ENCODE results near the gene THRA.

Gene THRA

DNA sequence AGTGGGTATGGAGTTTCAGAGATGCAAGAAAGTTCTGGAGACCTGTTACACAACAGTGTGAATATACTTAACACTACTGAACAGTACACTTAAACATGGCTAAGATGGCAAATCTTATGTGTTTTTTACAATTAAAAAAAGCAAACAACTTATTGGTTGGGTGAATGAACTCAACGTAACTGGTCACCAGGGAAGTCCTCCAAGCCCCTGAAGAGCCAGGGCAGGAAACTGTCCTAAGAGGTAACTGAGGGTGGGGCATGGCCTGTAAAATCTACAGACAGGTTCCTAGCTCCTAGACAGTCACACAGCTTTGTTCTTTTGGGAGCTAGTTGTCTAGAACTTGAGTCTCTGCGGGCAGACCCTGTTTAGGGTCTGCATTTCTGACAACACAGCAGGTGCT is 37.2 kb upstream of the THRA start:
- TF ChIP-seq BACH2 (CRISPR knock-in tag; IDR thresholded peaks at IDR 0.05; ENCODE audit: borderline replicate concordance) = no peak
- TF ChIP-seq, protein P1, sequence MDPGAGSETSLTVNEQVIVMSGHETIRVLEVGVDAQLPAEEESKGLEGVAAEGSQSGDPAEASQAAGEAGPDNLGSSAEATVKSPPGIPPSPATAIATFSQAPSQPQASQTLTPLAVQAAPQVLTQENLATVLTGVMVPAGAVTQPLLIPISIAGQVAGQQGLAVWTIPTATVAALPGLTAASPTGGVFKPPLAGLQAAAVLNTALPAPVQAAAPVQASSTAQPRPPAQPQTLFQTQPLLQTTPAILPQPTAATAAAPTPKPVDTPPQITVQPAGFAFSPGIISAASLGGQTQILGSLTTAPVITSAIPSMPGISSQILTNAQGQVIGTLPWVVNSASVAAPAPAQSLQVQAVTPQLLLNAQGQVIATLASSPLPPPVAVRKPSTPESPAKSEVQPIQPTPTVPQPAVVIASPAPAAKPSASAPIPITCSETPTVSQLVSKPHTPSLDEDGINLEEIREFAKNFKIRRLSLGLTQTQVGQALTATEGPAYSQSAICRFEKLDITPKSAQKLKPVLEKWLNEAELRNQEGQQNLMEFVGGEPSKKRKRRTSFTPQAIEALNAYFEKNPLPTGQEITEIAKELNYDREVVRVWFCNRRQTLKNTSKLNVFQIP (CRISPR knock-in tag; IDR thresholded peaks at IDR 0.05; ENCODE audit: borderline replicate concordance, low read depth) = no peak
- no peak for TF ChIP-seq TOX (CRISPR knock-in tag; IDR thresholded peaks at IDR 0.05; ENCODE audit: borderline replicate concordance)
- TF ChIP-seq, protein P2, sequence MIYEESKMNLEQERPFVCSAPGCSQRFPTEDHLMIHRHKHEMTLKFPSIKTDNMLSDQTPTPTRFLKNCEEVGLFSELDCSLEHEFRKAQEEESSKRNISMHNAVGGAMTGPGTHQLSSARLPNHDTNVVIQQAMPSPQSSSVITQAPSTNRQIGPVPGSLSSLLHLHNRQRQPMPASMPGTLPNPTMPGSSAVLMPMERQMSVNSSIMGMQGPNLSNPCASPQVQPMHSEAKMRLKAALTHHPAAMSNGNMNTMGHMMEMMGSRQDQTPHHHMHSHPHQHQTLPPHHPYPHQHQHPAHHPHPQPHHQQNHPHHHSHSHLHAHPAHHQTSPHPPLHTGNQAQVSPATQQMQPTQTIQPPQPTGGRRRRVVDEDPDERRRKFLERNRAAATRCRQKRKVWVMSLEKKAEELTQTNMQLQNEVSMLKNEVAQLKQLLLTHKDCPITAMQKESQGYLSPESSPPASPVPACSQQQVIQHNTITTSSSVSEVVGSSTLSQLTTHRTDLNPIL (CRISPR knock-in tag; IDR thresholded peaks at IDR 0.05; ENCODE audit: low read depth) = no peak
- TF ChIP-seq, protein P3, sequence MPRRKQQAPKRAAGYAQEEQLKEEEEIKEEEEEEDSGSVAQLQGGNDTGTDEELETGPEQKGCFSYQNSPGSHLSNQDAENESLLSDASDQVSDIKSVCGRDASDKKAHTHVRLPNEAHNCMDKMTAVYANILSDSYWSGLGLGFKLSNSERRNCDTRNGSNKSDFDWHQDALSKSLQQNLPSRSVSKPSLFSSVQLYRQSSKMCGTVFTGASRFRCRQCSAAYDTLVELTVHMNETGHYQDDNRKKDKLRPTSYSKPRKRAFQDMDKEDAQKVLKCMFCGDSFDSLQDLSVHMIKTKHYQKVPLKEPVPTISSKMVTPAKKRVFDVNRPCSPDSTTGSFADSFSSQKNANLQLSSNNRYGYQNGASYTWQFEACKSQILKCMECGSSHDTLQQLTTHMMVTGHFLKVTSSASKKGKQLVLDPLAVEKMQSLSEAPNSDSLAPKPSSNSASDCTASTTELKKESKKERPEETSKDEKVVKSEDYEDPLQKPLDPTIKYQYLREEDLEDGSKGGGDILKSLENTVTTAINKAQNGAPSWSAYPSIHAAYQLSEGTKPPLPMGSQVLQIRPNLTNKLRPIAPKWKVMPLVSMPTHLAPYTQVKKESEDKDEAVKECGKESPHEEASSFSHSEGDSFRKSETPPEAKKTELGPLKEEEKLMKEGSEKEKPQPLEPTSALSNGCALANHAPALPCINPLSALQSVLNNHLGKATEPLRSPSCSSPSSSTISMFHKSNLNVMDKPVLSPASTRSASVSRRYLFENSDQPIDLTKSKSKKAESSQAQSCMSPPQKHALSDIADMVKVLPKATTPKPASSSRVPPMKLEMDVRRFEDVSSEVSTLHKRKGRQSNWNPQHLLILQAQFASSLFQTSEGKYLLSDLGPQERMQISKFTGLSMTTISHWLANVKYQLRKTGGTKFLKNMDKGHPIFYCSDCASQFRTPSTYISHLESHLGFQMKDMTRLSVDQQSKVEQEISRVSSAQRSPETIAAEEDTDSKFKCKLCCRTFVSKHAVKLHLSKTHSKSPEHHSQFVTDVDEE (CRISPR knock-in tag; IDR thresholded peaks at IDR 0.05) = no peak
- no peak for TF ChIP-seq ESRRG (CRISPR knock-in tag; IDR thresholded peaks at IDR 0.05)
- no peak for TF ChIP-seq ARNTL (CRISPR knock-in tag; IDR thresholded peaks at IDR 0.05; ENCODE audit: borderline replicate concordance, low read depth)
- TF ChIP-seq GLIS3 (CRISPR knock-in tag; IDR thresholded peaks at IDR 0.05) = no peak
- TF ChIP-seq ZFP30 (CRISPR knock-in tag; IDR thresholded peaks at IDR 0.05) = no peak
- TF ChIP-seq RARB (CRISPR knock-in tag; IDR thresholded peaks at IDR 0.05) = no peak
- no peak for TF ChIP-seq ZNF8 (CRISPR knock-in tag; IDR thresholded peaks at IDR 0.05)
- no peak for ATAC-seq

DNA sequence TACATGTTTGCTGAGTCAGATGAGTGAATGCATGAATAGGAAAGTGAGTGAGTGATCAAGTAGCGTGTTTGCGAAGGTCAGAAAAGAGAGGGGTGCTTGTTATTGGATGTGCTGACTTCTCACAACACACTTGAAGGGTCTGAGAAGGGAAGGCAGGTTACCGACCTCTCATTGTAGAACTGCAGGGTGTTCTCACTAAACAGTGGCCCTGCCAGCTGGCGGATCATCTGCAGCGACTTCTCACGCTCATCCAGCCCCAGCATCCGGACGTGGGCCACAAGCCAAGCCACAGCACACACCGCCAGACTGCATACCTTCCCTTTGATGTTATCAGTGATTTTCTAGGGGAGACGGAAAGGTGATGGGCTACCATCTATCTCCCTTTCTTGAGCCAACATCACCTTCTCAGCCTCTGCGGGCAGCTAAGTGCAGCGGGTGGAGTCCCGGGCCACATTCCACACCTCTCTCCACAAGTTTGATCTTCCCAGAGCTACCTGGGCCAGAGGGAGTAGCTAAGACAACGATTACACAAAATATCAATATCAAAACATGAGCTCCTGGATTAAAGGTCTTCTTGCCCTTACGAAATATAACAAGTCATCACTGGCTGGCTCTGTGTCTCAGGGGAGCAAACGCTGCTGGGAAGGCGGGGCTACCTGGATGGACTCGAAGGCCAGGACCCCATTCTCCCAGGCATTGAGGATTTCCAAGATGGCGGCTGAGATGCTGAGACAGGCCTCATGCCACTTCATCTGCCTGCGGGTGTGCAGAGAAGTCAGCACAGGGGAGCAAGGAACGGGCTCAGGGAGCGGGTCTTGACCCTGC is 36.6 kb upstream of the THRA start:
- ATAC-seq = no peak
- TF ChIP-seq, protein P4, sequence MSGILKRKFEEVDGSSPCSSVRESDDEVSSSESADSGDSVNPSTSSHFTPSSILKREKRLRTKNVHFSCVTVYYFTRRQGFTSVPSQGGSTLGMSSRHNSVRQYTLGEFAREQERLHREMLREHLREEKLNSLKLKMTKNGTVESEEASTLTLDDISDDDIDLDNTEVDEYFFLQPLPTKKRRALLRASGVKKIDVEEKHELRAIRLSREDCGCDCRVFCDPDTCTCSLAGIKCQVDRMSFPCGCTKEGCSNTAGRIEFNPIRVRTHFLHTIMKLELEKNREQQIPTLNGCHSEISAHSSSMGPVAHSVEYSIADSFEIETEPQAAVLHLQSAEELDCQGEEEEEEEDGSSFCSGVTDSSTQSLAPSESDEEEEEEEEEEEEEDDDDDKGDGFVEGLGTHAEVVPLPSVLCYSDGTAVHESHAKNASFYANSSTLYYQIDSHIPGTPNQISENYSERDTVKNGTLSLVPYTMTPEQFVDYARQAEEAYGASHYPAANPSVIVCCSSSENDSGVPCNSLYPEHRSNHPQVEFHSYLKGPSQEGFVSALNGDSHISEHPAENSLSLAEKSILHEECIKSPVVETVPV (CRISPR knock-in tag; IDR thresholded peaks at IDR 0.05) = no peak
- TF ChIP-seq, protein P5, sequence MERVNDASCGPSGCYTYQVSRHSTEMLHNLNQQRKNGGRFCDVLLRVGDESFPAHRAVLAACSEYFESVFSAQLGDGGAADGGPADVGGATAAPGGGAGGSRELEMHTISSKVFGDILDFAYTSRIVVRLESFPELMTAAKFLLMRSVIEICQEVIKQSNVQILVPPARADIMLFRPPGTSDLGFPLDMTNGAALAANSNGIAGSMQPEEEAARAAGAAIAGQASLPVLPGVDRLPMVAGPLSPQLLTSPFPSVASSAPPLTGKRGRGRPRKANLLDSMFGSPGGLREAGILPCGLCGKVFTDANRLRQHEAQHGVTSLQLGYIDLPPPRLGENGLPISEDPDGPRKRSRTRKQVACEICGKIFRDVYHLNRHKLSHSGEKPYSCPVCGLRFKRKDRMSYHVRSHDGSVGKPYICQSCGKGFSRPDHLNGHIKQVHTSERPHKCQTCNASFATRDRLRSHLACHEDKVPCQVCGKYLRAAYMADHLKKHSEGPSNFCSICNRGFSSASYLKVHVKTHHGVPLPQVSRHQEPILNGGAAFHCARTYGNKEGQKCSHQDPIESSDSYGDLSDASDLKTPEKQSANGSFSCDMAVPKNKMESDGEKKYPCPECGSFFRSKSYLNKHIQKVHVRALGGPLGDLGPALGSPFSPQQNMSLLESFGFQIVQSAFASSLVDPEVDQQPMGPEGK (CRISPR knock-in tag; IDR thresholded peaks at IDR 0.05; ENCODE audit: borderline replicate concordance) = no peak
- TF ChIP-seq OSR1 (CRISPR knock-in tag; IDR thresholded peaks at IDR 0.05) = no peak
- TF ChIP-seq ZNF565 (CRISPR knock-in tag; conservative IDR thresholded peaks at IDR 0.05; ENCODE audit: low read depth) = no peak
- no peak for TF ChIP-seq ARNTL (CRISPR knock-in tag; IDR thresholded peaks at IDR 0.05; ENCODE audit: borderline replicate concordance, low read depth)
- TF ChIP-seq ZNF70 (CRISPR knock-in tag; IDR thresholded peaks at IDR 0.05) = no peak
- no peak for TF ChIP-seq SNAI2 (CRISPR knock-in tag; IDR thresholded peaks at IDR 0.05)
- TF ChIP-seq ZFP3 (CRISPR knock-in tag; IDR thresholded peaks at IDR 0.05) = no peak
- no peak for TF ChIP-seq ZFP30 (CRISPR knock-in tag; IDR thresholded peaks at IDR 0.05)
- no peak for TF ChIP-seq BACH2 (CRISPR knock-in tag; IDR thresholded peaks at IDR 0.05; ENCODE audit: borderline replicate concordance)
- TF ChIP-seq TOX (CRISPR knock-in tag; IDR thresholded peaks at IDR 0.05; ENCODE audit: borderline replicate concordance) = no peak
- no peak for TF ChIP-seq PPARA (CRISPR knock-in tag; IDR thresholded peaks at IDR 0.05; ENCODE audit: borderline replicate concordance)
- no peak for TF ChIP-seq ISL1 (CRISPR knock-in tag; IDR thresholded peaks at IDR 0.05)
- TF ChIP-seq ZNF8 (CRISPR knock-in tag; IDR thresholded peaks at IDR 0.05) = no peak
- TF ChIP-seq, protein P2 (CRISPR knock-in tag; IDR thresholded peaks at IDR 0.05; ENCODE audit: low read depth) = no peak
- TF ChIP-seq GLIS3 (CRISPR knock-in tag; IDR thresholded peaks at IDR 0.05) = no peak
- TF ChIP-seq, protein P1 (CRISPR knock-in tag; IDR thresholded peaks at IDR 0.05; ENCODE audit: borderline replicate concordance, low read depth) = no peak
